Testis (tissue), 2 donors: ENCODE measurements around the gene PIGZ.

Source experiments
- POLR2A ChIP-seq: fragments of 450-650 bp; IDR thresholded peaks from one replicate; pipeline ENCODE4 v1.6.1; 2017; ENCODE audit warnings: antibody characterized with exemption, mild to moderate bottlenecking, moderate library complexity
- TF ChIP-seq, protein P1 (sequence below), 3 experiments: fragments of 450-650 bp in 2 of 3; fragments of 200-600 bp in 1 of 3; sonication (generic) in 1 of 3; IDR thresholded peaks; one replicate each; pipeline ENCODE4 v1.5.1; 2016 to 2019; ENCODE audit warnings: antibody characterized with exemption in 3 of 3, mild to moderate bottlenecking in 2 of 3, moderate library complexity in 1 of 3

GRCh38 chr3:196902296-196902695 lies 66.3 kb downstream of the PIGZ start:
- no peak for TF ChIP-seq POLR2A
- TF ChIP-seq, protein P1, sequence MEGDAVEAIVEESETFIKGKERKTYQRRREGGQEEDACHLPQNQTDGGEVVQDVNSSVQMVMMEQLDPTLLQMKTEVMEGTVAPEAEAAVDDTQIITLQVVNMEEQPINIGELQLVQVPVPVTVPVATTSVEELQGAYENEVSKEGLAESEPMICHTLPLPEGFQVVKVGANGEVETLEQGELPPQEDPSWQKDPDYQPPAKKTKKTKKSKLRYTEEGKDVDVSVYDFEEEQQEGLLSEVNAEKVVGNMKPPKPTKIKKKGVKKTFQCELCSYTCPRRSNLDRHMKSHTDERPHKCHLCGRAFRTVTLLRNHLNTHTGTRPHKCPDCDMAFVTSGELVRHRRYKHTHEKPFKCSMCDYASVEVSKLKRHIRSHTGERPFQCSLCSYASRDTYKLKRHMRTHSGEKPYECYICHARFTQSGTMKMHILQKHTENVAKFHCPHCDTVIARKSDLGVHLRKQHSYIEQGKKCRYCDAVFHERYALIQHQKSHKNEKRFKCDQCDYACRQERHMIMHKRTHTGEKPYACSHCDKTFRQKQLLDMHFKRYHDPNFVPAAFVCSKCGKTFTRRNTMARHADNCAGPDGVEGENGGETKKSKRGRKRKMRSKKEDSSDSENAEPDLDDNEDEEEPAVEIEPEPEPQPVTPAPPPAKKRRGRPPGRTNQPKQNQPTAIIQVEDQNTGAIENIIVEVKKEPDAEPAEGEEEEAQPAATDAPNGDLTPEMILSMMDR (IDR thresholded peaks at IDR 0.05): no peak
